Effector memory CD8-positive, alpha-beta T cell (primary cell): Measurements from ENCODE around the gene USP13.

Experiments
- ATAC-seq: fragments of 150-1000 bp; cut with Tn5 transposase; replicated peaks from 2 replicates; pipeline ENCODE4 v1.10.0; 2021; ENCODE audit warnings: mild to moderate bottlenecking, moderate library complexity
- DNase-seq, 3 experiments: peaks; one replicate each; pipeline ENCODE4 v3.0.0; 2021
- H3K27ac Mint-ChIP-seq, 2 donors: one replicate each; pipeline ENCODE4 v1.8.0; 2022; ENCODE audit warnings: mild to moderate bottlenecking in 2 of 2, mixed read lengths in 2 of 2, moderate library complexity in 2 of 2
- H3K27me3 Mint-ChIP-seq, 2 donors: one replicate each; pipeline ENCODE4 v1.8.0; 2022; ENCODE audit warnings: mixed read lengths in 2 of 2
- H3K36me3 Mint-ChIP-seq: one replicate; pipeline ENCODE4 v1.8.0; 2022; ENCODE audit warnings: mild to moderate bottlenecking, moderate library complexity, mixed read lengths; ENCODE audit not compliant: insufficient read depth
- H3K4me1 Mint-ChIP-seq, 2 donors: one replicate each; pipeline ENCODE4 v1.8.0; 2022; ENCODE audit warnings: low read depth in 2 of 2, mixed read lengths in 2 of 2
- H3K4me3 Mint-ChIP-seq, 2 donors: one replicate each; pipeline ENCODE4 v1.8.0; 2022; ENCODE audit warnings: mild to moderate bottlenecking in 2 of 2, mixed read lengths in 2 of 2, moderate library complexity in 2 of 2
- H3K9me3 Mint-ChIP-seq, 2 donors: one replicate each; pipeline ENCODE4 v1.8.0; 2022; ENCODE audit warnings: mixed read lengths in 2 of 2

The USP13 gene

DNA sequence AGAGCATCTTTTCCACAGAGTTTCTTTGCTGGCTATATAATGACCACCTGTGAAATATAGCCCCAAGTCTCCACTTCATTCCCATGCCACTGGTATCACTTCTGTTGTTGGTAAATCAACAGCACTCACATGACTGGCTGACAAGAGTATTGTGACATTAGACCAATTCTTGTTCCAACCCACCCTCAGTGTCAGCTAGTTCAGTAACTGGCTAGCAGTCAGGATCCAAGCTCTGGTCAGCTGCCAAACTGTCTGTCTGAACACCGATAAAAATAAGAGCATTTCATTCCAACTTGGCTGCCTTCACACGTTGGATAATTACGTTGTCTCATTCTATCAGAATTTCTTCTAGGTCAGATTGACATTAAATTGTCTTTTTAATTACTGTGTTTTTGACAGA lies 166.5 kb downstream of the USP13 start:
- H3K4me1 Mint-ChIP-seq, result no peaks in the 10 kb centered on the region
- H3K27ac Mint-ChIP-seq, result no peak overlapping the region
- DNase-seq (no peak), ATAC-seq (no peak)
- H3K4me3 Mint-ChIP-seq, result no peak overlapping the region
- no peaks in the 10 kb centered on the region for H3K9me3 Mint-ChIP-seq
- no peaks in the 10 kb centered on the region for H3K36me3 Mint-ChIP-seq
- peaks cover 30 to 33% of the 10 kb centered on the region in 2 donors for H3K27me3 Mint-ChIP-seq

DNA sequence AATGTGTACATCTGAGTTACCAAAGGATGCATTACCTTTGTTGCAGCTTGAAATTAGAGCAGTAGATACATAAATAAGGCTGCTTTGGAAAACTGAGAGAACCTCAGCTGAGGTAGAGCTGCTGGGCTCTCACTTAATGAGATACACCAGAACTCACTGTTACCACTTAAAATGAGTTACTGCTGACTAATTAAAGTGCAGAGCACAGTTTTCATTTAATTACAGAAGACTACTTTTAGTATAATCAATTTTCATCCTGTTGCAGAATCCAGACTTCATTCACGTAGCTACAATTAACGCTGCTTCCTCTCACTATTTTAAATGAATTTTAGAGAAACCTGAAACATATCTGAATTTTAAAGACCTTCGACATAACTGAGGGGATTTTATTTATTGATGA lies 169.5 kb downstream of the USP13 start:
- Mint-ChIP-seq H3K36me3 (no peaks in the 10 kb centered on the region), H3K9me3 (no peaks in the 10 kb centered on the region), H3K4me1 (no peaks in the 10 kb centered on the region), H3K4me3 (no peak overlapping the region), H3K27ac (no peak overlapping the region), H3K27me3 (peaks cover 33 to 37% of the 10 kb centered on the region in 2 donors)
- DNase-seq (no peak), ATAC-seq (no peak)

- Mint-ChIP-seq H3K9me3 (no peaks in the 10 kb centered on the region), H3K36me3 (no peaks in the 10 kb centered on the region), H3K4me3 (no peak overlapping the region), H3K27me3 (peaks cover 13 to 20% of the 10 kb centered on the region in 2 donors), H3K27ac (no peak overlapping the region), H3K4me1 (no peaks in the 10 kb centered on the region)
- no peak for ATAC-seq
- DNase-seq, result no peak
Measured at GRCh38 chr3:179825527-179826246, 172.8 kb downstream of the USP13 start.

DNA sequence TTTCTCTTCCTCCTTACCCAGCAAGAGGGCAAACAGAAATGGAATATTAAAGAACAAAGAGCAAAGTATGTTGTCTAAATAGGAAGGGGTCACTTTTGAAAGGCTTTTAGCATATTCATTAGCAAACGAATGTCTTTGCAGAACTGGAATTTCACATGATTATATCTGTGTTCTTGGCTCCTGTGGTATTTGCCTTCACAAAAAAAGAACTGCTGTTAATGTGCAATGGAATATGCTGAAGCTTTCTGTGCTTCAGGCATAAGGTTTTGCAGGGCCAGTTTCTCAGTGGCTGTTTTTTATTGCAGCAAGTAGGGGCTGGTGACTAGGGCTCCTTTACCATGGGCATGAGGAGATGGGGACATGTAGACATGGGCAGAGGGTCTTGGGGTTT lies 173.4 kb downstream of the USP13 start:
- Mint-ChIP-seq H3K9me3 (no peaks in the 10 kb centered on the region), H3K36me3 (no peaks in the 10 kb centered on the region), H3K27me3 (peaks cover 11 to 17% of the 10 kb centered on the region in 2 donors), H3K27ac (no peak overlapping the region), H3K4me3 (no peak overlapping the region), H3K4me1 (no peaks in the 10 kb centered on the region)
- ATAC-seq (no peak), DNase-seq (no peak)

DNA sequence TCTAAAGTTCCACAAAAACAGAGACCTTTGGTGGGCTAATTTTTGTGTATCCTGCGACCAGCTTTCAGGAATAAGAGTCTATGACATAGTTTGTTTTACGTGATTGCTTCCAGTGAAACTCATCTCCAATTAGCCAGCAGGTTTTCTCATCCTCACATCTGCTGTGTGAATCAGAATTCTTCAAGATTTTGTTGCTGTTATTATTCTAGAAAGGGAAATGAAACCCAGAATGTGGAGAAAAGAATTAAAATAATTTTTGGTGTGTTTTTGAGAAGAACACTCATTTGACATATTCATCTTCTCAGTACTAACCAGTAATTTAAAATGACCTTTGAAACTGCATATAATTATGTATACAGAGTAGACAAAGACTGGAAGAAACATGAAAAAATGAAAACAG lies 175.9 kb downstream of the USP13 start:
- ATAC-seq (no peak), DNase-seq (no peak)
- H3K4me1 Mint-ChIP-seq, result no peaks in the 10 kb centered on the region
- H3K27ac Mint-ChIP-seq, result no peak overlapping the region
- H3K36me3 Mint-ChIP-seq, result no peaks in the 10 kb centered on the region
- H3K9me3 Mint-ChIP-seq, result no peaks in the 10 kb centered on the region
- no peak overlapping the region for H3K4me3 Mint-ChIP-seq
- H3K27me3 Mint-ChIP-seq, result peaks cover 18 to 19% of the 10 kb centered on the region in 2 donors

- ATAC-seq (no peak), DNase-seq (no peak)
- H3K4me1 Mint-ChIP-seq, result no peaks in the 10 kb centered on the region
- H3K27ac Mint-ChIP-seq, result no peak overlapping the region
- no peaks in the 10 kb centered on the region for H3K36me3 Mint-ChIP-seq
- peaks cover 21 to 24% of the 10 kb centered on the region in 2 donors for H3K27me3 Mint-ChIP-seq
- H3K9me3 Mint-ChIP-seq, result no peaks in the 10 kb centered on the region
- H3K4me3 Mint-ChIP-seq, result no peak overlapping the region
Measured at GRCh38 chr3:179829401-179829800, 176.6 kb downstream of the USP13 start.

- no peak for ATAC-seq
- peaks cover 18 to 29% of the 10 kb centered on the region in 2 donors for H3K27me3 Mint-ChIP-seq
- H3K27ac Mint-ChIP-seq, result no peak overlapping the region
- H3K36me3 Mint-ChIP-seq, result no peaks in the 10 kb centered on the region
- no peak overlapping the region for H3K4me3 Mint-ChIP-seq
- no peaks in the 10 kb centered on the region for H3K4me1 Mint-ChIP-seq
- no peak for DNase-seq
- no peaks in the 10 kb centered on the region for H3K9me3 Mint-ChIP-seq
Measured at GRCh38 chr3:179832333-179832854, 179.6 kb downstream of the USP13 start.

GRCh38 chr3:179833294-179833693 lies 180.5 kb downstream of the USP13 start:
- Mint-ChIP-seq H3K27ac (no peak overlapping the region), H3K36me3 (no peaks in the 10 kb centered on the region), H3K4me1 (no peaks in the 10 kb centered on the region), H3K9me3 (no peaks in the 10 kb centered on the region), H3K4me3 (no peak overlapping the region), H3K27me3 (peaks cover 18 to 29% of the 10 kb centered on the region in 2 donors)
- DNase-seq (no peak), ATAC-seq (no peak)

DNA sequence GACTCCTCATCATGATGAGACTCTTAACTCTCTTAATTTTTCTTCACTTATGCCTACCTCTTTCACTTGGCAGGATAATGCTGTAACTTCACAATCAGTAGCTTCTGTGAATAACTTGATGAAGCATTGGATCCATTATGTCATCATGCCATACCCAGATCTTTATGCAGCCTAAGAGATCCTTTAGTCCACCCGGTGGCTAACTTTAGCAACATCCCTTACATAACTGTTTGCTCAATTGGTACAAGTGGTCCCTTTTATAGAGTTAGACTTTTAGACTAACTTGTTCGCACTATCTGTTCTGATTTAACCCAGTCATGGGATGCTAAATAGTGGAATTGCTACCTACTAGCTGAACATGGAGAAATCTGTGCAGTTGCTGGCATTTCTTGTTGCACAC lies 184.5 kb downstream of the USP13 start:
- no peaks in the 10 kb centered on the region for H3K9me3 Mint-ChIP-seq
- H3K27ac Mint-ChIP-seq, result no peak overlapping the region
- H3K27me3 Mint-ChIP-seq, result peaks cover 26 to 31% of the 10 kb centered on the region in 2 donors
- ATAC-seq, result no peak
- H3K36me3 Mint-ChIP-seq, result no peaks in the 10 kb centered on the region
- no peak overlapping the region for H3K4me3 Mint-ChIP-seq
- no peak for DNase-seq
- H3K4me1 Mint-ChIP-seq, result no peaks in the 10 kb centered on the region
